Lung (tissue), 12 donors: ENCODE data around the gene CCDC192. TPM values are rescaled to one million over a fixed set of nuclear protein-coding genes. Genes with fewer than 3 reads are reported as not detected.

ENCODE experiments used
- ATAC-seq: fragments of 200-7000 bp; cut with Tn5 transposase; one replicate; pipeline ENCODE4 v1.9.1; 2020; ENCODE audit warnings: moderate number of reproducible peaks; ENCODE audit not compliant: insufficient read depth, low FRiP score
- DNase-seq, 3 donors: peaks; one replicate each; pipeline ENCODE4 v3.0.0-alpha.2; 2013 to 2017
- H3K27ac ChIP-seq, 2 donors: one replicate each; pipeline ENCODE4 v1.5.1; 2013; ENCODE audit warnings: mild to moderate bottlenecking in 2 of 2, moderate library complexity in 2 of 2, control low read depth in 1 of 2, inconsistent platforms in 1 of 2, low read depth in 1 of 2, low read length in 1 of 2
- H3K27me3 ChIP-seq, 3 donors: one replicate each; pipeline ENCODE4 v1.5.1; 2013; ENCODE audit warnings: low read length in 2 of 3; ENCODE audit not compliant: control insufficient read depth in 3 of 3, insufficient read depth in 3 of 3
- H3K36me3 ChIP-seq, 4 donors: one replicate each; pipeline ENCODE4 v1.5.1; 2013; ENCODE audit warnings: low read length in 4 of 4, mild to moderate bottlenecking in 1 of 4, moderate library complexity in 1 of 4; ENCODE audit not compliant: control insufficient read depth in 4 of 4, insufficient read depth in 4 of 4
- H3K4me1 ChIP-seq, 5 donors: one replicate each; pipeline ENCODE4 v1.5.1; 2013; ENCODE audit warnings: low read length in 5 of 5, mild to moderate bottlenecking in 2 of 5, moderate library complexity in 1 of 5; ENCODE audit not compliant: control insufficient read depth in 5 of 5, insufficient read depth in 5 of 5
- H3K4me3 ChIP-seq: one replicate; pipeline ENCODE4 v1.5.1; 2013; ENCODE audit warnings: mild to moderate bottlenecking, control low read depth, moderate library complexity
- H3K9ac ChIP-seq, 2 donors: one replicate each; pipeline ENCODE4 v1.5.1; 2013; ENCODE audit warnings: low read length in 2 of 2, control low read depth in 1 of 2; ENCODE audit not compliant: insufficient read depth in 1 of 2
- H3K9me3 ChIP-seq, 4 donors: one replicate each; pipeline ENCODE4 v1.5.1; 2013; ENCODE audit warnings: low read length in 3 of 4, mild to moderate bottlenecking in 1 of 4, moderate library complexity in 1 of 4; ENCODE audit not compliant: control insufficient read depth in 4 of 4, insufficient read depth in 3 of 4
- WGBS, 2 donors: extraction: QIAGEN DNeasy Blood & Tissue Kit; methylation state at CpG; one replicate each; pipeline ENCODE4 v1.1.7; 2013; 5-methylcytosine and 5-hydroxymethylcytosine counted together
- polyA plus RNA-seq, 2 donors: library from polyadenylated mRNA; stranded (reverse); fragments of 200-250 nt; gene quantifications; one replicate each; pipeline ENCODE4 v1.2.1, GENCODE V29; 2013
- total RNA-seq, 2 donors: library from RNA; depleted of rRNA in 1 of 2; stranded (reverse); fragments of >200 nt in 1 of 2; gene quantifications; one replicate each; pipeline ENCODE4 v1.2.1, GENCODE V29; 2014 to 2021
- TF ChIP-seq, protein P1 (sequence below): IDR thresholded peaks from 2 replicates; pipeline ENCODE4 v1.5.1; 2012; ENCODE audit warnings: mild to moderate bottlenecking; ENCODE audit errors: control extremely low read depth, extremely low read depth
- donor health status: control.
- donor health status: control.
- donor health status: Bipolar disorder and iron deficiency.
- donor health status: healthy.
- donor health status: DM: yes; HTN: yes; CAD: no.

CCDC192 gene
- total and polyA plus RNA-seq, 4 donors, result 0.08 to 0.47 (median 0.40) TPM; not detected in 1

DNA sequence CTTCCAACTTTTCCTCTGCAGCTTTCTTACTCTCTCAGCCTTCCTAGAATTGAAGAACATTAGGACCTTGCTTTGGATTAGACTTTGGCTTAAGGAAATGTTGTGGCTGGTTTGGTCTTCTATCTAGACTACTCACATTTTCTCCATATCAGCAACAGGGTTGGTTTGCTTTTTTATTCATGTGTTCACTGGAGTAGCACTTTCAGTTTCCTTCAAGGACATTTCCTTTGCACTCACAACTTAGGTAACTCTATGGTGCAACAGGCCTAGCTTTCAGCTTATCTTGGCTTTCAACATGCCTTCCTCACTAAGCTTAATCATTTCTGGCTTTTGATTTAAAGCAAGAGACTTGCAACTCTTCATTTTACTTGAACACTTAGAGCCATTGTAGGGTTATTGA lies 153.1 kb downstream of the CCDC192 start:
- H3K4me1 ChIP-seq, result peaks cover 0 to 4% (median 0%) of the 10 kb centered on the region in 5 donors
- no peaks in the 10 kb centered on the region for H3K27me3 ChIP-seq
- DNase-seq, result peak in 1 of 3 donors; percentile 47
- H3K9ac ChIP-seq, result no peak overlapping the region
- H3K27ac ChIP-seq, result peak overlapping the region in 1 of 2 donors; percentile 14
- no peak for ATAC-seq
- TF ChIP-seq, protein P1, sequence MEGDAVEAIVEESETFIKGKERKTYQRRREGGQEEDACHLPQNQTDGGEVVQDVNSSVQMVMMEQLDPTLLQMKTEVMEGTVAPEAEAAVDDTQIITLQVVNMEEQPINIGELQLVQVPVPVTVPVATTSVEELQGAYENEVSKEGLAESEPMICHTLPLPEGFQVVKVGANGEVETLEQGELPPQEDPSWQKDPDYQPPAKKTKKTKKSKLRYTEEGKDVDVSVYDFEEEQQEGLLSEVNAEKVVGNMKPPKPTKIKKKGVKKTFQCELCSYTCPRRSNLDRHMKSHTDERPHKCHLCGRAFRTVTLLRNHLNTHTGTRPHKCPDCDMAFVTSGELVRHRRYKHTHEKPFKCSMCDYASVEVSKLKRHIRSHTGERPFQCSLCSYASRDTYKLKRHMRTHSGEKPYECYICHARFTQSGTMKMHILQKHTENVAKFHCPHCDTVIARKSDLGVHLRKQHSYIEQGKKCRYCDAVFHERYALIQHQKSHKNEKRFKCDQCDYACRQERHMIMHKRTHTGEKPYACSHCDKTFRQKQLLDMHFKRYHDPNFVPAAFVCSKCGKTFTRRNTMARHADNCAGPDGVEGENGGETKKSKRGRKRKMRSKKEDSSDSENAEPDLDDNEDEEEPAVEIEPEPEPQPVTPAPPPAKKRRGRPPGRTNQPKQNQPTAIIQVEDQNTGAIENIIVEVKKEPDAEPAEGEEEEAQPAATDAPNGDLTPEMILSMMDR, result no peak
- no peak overlapping the region for H3K4me3 ChIP-seq
- no peaks in the 10 kb centered on the region for H3K9me3 ChIP-seq
- H3K36me3 ChIP-seq, result no peaks in the 10 kb centered on the region

DNA sequence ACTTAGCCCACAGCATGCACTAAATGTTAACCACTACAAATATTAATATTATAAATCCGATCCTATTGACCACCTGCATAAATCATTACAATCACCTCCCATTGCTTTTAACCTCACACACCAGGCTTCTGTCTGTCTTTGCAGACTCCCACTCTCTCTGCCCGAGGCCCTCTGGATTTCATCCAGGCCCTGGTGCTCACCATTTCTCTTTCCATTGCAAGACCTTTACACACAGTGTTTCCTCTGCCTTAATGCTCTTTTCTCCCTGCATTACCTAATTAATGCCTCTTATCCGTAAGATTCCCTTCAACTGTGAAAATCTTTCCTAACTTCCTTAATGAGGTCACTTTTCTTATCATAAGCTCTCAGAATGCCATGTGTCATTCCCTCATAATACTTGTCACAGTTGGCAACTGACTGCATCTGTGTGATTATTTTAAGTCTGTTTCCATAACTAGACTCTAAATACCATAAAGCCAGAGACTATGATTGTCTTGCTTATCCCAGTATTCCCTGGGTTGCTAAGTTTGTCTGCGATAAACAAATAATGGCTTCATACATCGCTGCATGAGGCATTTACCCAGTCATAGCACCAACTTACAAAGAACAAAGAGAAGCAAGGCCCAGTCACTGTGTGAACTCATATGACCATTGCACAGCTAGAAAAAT lies 155.1 kb downstream of the CCDC192 start:
- Histone ChIP-seq H3K27me3 (no peaks in the 10 kb centered on the region), H3K9me3 (no peaks in the 10 kb centered on the region), H3K4me3 (no peak overlapping the region), H3K9ac (no peak overlapping the region), H3K27ac (peak overlapping the region in 1 of 2 donors; percentile 70), H3K4me1 (peaks cover 0 to 4% (median 0%) of the 10 kb centered on the region in 5 donors), H3K36me3 (no peaks in the 10 kb centered on the region)
- ATAC-seq (peak; percentile 35), DNase-seq (no peak)
- TF ChIP-seq, protein P1, result no peak
- 60 to 62% methylated on average over 5 of the region's 5 CpGs for WGBS, 2 donors

DNA sequence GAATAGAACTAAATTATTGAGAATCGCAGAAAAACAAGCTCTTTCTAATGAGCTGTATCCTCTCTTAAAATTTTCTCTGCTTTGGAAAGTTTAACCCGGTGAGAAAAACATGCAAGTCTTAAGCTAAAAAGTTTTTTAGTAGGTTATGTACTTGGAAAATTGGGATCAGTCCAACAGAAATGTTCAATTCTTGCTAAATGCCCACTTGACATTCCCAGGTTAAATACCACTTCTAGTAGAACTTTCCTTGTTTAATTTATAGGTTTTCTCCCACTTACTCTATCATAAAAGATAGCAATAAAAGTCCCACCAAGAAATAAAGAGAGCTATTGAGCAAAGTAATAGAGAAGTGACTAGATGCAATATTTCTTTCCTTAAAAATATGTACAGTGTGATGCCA lies 157.1 kb downstream of the CCDC192 start:
- H3K9ac ChIP-seq, result no peak overlapping the region
- H3K4me3 ChIP-seq, result no peak overlapping the region
- ATAC-seq (no peak), DNase-seq (peak in 1 of 3 donors; percentile 63)
- no peaks in the 10 kb centered on the region for H3K9me3 ChIP-seq
- no peak overlapping the region for H3K27ac ChIP-seq
- H3K36me3 ChIP-seq, result no peaks in the 10 kb centered on the region
- TF ChIP-seq, protein P1, result no peak
- 70 to 88% methylated on average over 2 of the region's 2 CpGs for WGBS, 2 donors
- H3K4me1 ChIP-seq, result peaks cover 0 to 4% (median 0%) of the 10 kb centered on the region in 5 donors
- no peaks in the 10 kb centered on the region for H3K27me3 ChIP-seq

GRCh38 chr5:127863161-127863560 lies 160.0 kb downstream of the CCDC192 start:
- Histone ChIP-seq H3K9me3 (no peaks in the 10 kb centered on the region), H3K27me3 (no peaks in the 10 kb centered on the region), H3K36me3 (no peaks in the 10 kb centered on the region), H3K4me3 (no peak overlapping the region), H3K9ac (no peak overlapping the region), H3K4me1 (no peaks in the 10 kb centered on the region), H3K27ac (no peak overlapping the region)
- no peak for ATAC-seq
- TF ChIP-seq, protein P1, result no peak
- DNase-seq, result no peak
